Ovary (tissue), 3 donors: Measurements from ENCODE around the gene CRY2.
"Not testable (repeated sequence)": the region's sequence is repeated elsewhere in the genome, so short reads cannot be mapped to it uniquely, and the experiment has no call there.

Experiments used
- POLR2A ChIP-seq: fragments of 450-650 bp; IDR thresholded peaks from one replicate; pipeline ENCODE4 v1.6.1; 2017; ENCODE audit warnings: antibody characterized with exemption, mild to moderate bottlenecking, moderate library complexity
- TF ChIP-seq, protein P1 (sequence below), 3 donors: fragments of 450-650 bp in 2 of 3; fragments of 200-600 bp in 1 of 3; IDR thresholded peaks; one replicate each; pipeline versions ENCODE4 v1.5.1 to v1.8.0; 2016 to 2022; ENCODE audit warnings: antibody characterized with exemption in 3 of 3, mild to moderate bottlenecking in 1 of 3
- donor health status: DM: no; HTN: no; CAD: no.

DNA sequence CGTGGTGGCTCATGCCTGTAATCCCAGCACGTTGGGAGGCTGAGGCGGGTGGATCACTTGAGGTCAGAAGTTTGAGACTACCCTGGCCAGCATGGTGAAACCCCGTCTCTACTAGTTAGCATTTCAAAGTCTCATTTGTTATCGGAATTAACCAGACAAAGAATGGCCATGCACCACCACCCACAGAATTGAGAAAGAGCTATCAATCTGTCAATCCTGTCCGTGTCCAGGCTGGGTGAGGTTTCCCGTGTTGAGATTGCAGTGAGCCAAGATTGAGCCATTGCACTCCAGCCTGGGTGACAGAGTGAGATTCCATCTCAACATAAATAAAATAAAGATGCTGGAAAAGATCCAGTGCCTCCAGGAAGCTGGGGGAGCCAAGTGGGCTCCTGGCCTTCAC, 20.8 kb upstream of the CRY2 start:
- TF ChIP-seq, protein P1, sequence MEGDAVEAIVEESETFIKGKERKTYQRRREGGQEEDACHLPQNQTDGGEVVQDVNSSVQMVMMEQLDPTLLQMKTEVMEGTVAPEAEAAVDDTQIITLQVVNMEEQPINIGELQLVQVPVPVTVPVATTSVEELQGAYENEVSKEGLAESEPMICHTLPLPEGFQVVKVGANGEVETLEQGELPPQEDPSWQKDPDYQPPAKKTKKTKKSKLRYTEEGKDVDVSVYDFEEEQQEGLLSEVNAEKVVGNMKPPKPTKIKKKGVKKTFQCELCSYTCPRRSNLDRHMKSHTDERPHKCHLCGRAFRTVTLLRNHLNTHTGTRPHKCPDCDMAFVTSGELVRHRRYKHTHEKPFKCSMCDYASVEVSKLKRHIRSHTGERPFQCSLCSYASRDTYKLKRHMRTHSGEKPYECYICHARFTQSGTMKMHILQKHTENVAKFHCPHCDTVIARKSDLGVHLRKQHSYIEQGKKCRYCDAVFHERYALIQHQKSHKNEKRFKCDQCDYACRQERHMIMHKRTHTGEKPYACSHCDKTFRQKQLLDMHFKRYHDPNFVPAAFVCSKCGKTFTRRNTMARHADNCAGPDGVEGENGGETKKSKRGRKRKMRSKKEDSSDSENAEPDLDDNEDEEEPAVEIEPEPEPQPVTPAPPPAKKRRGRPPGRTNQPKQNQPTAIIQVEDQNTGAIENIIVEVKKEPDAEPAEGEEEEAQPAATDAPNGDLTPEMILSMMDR (IDR thresholded peaks at IDR 0.05): not testable (repeated sequence)
- not testable (repeated sequence) for TF ChIP-seq POLR2A
